Activated CD8-positive, alpha-beta memory T cell treated with anti-CD3 and anti-CD28 coated beads for 4 hours (primary cell): Measurements from ENCODE around the gene F2RL3.
"Not testable (repeated sequence)": the region's sequence is repeated elsewhere in the genome, so short reads cannot be mapped to it uniquely, and the experiment has no call there.

ENCODE experiments used
- DNase-seq, 2 donors: peaks; one replicate each; pipeline ENCODE4 v3.0.0-alpha.2; 2020; ENCODE audit warnings: low read depth in 2 of 2

F2RL3 gene

GRCh38 chr19:16922592-16922934 is 33.8 kb downstream of the F2RL3 start:
- no peak for DNase-seq

- no peak for DNase-seq
Observed at GRCh38 chr19:16922949-16923348, 34.1 kb downstream of the F2RL3 start.

- no peak for DNase-seq
Observed at GRCh38 chr19:16927883-16928282, 39.1 kb downstream of the F2RL3 start.

GRCh38 chr19:16928351-16928750 is 39.6 kb downstream of the F2RL3 start:
- no peak for DNase-seq

- DNase-seq: no peak
Observed at GRCh38 chr19:16928916-16929315, 40.1 kb downstream of the F2RL3 start.

GRCh38 chr19:16930753-16931152 is 42.0 kb downstream of the F2RL3 start:
- no peak for DNase-seq

GRCh38 chr19:16931306-16931705 is 42.5 kb downstream of the F2RL3 start:
- DNase-seq: no peak

- no peak for DNase-seq
Observed at GRCh38 chr19:16934489-16934888, 45.7 kb downstream of the F2RL3 start.

- no peak for DNase-seq
Observed at GRCh38 chr19:16936901-16937300, 48.1 kb downstream of the F2RL3 start.

- DNase-seq: not testable (repeated sequence)
Observed at GRCh38 chr19:16937796-16938195, 49.0 kb downstream of the F2RL3 start.

- DNase-seq: no peak
Observed at GRCh38 chr19:16938211-16938610, 49.4 kb downstream of the F2RL3 start.

- not testable (repeated sequence) for DNase-seq
Observed at GRCh38 chr19:16940063-16940462, 51.3 kb downstream of the F2RL3 start.

GRCh38 chr19:16940626-16941025 is 51.8 kb downstream of the F2RL3 start:
- no peak for DNase-seq
